HS-5 (cell line): ENCODE data around the gene NAT8.
"Not testable (repeated sequence)": the region's sequence is repeated elsewhere in the genome, so short reads cannot be mapped to it uniquely, and the experiment has no call there.

Source experiments
- DNase-seq: peaks from one replicate; pipeline ENCODE4 v3.0.0-alpha.2; 2012; ENCODE audit warnings: low read depth

NAT8 gene

GRCh38 chr2:73642338-73643018 lies at the start of gene NAT8:
Gene NAT8, minus strand, starts transcription at chr2:73642422. Its CDS starts 794 bp downstream, at chr2:73641628.
- DNase-seq, result no peak

- not testable (repeated sequence) for DNase-seq
Measured at GRCh38 chr2:73690372-73691088, 48.3 kb upstream of the NAT8 start.

GRCh38 chr2:73688494-73688893 lies 46.3 kb upstream of the NAT8 start:
- DNase-seq, result not testable (repeated sequence)

- no peak for DNase-seq
Measured at GRCh38 chr2:73685764-73686438, 43.7 kb upstream of the NAT8 start.

- not testable (repeated sequence) for DNase-seq
Measured at GRCh38 chr2:73684905-73685304, 42.7 kb upstream of the NAT8 start.

- not testable (repeated sequence) for DNase-seq
Measured at GRCh38 chr2:73684325-73684724, 42.1 kb upstream of the NAT8 start.

GRCh38 chr2:73679951-73680571 lies 37.8 kb upstream of the NAT8 start:
- DNase-seq, result not testable (repeated sequence)

GRCh38 chr2:73679237-73679636 lies 37.0 kb upstream of the NAT8 start:
- DNase-seq, result not testable (repeated sequence)

- not testable (repeated sequence) for DNase-seq
Measured at GRCh38 chr2:73678008-73678407, 35.8 kb upstream of the NAT8 start.

- not testable (repeated sequence) for DNase-seq
Measured at GRCh38 chr2:73676211-73676610, 34.0 kb upstream of the NAT8 start.

- DNase-seq, result not testable (repeated sequence)
Measured at GRCh38 chr2:73674696-73675157, 32.5 kb upstream of the NAT8 start.

- DNase-seq, result not testable (repeated sequence)
Measured at GRCh38 chr2:73669976-73670375, 27.8 kb upstream of the NAT8 start.

GRCh38 chr2:73667239-73667638 lies 25.0 kb upstream of the NAT8 start:
- not testable (repeated sequence) for DNase-seq

GRCh38 chr2:73654175-73654574 lies 12.0 kb upstream of the NAT8 start:
- no peak for DNase-seq

- DNase-seq, result no peak
Measured at GRCh38 chr2:73652348-73652747, 10.1 kb upstream of the NAT8 start.

GRCh38 chr2:73651591-73652230 lies 9.5 kb upstream of the NAT8 start:
- DNase-seq, result no peak

- not testable (repeated sequence) for DNase-seq
Measured at GRCh38 chr2:73647690-73648089, 5.5 kb upstream of the NAT8 start.

GRCh38 chr2:73641767-73642062 lies 507 bp downstream of the NAT8 start:
- DNase-seq, result no peak

GRCh38 chr2:73640946-73641766 lies 1.1 kb downstream of the NAT8 start:
- no peak for DNase-seq

GRCh38 chr2:73640511-73640911 lies 1.7 kb downstream of the NAT8 start:
- no peak for DNase-seq

GRCh38 chr2:73638429-73638828 lies 3.8 kb downstream of the NAT8 start:
- no peak for DNase-seq
